Urinary bladder (tissue), 4 donors: ENCODE data around the gene FOXE1. TPM values are rescaled to one million over a fixed set of nuclear protein-coding genes. Genes with fewer than 3 reads are reported as not detected.

Experiments used
- DNase-seq: peaks from one replicate; pipeline ENCODE4 v3.0.0-alpha.2; 2015; ENCODE audit errors: extremely low spot score
- H3K27ac ChIP-seq: one replicate; pipeline ENCODE4 v1.5.1; 2013; ENCODE audit warnings: low read depth, mild to moderate bottlenecking, moderate library complexity
- H3K36me3 ChIP-seq: one replicate; pipeline ENCODE4 v1.6.1; 2013; ENCODE audit warnings: mild to moderate bottlenecking, moderate library complexity; ENCODE audit not compliant: insufficient read depth
- H3K4me1 ChIP-seq: one replicate; pipeline ENCODE4 v1.6.1; 2013; ENCODE audit warnings: mild to moderate bottlenecking, moderate library complexity; ENCODE audit not compliant: insufficient read depth
- H3K4me3 ChIP-seq: one replicate; pipeline ENCODE4 v1.5.1; 2013; ENCODE audit warnings: low read depth, low read length
- WGBS: extraction: QIAGEN DNeasy Blood & Tissue Kit; methylation state at CpG from one replicate; pipeline ENCODE4 v1.1.7; 2013; 5-methylcytosine and 5-hydroxymethylcytosine counted together
- polyA plus RNA-seq: library from polyadenylated mRNA; stranded (reverse); fragments of 200-250 nt; gene quantifications from one replicate; pipeline ENCODE4 v1.2.3, GENCODE V29; 2013
- total RNA-seq: library from RNA; depleted of rRNA; stranded (reverse); fragments of >200 nt; gene quantifications from one replicate; pipeline ENCODE4 v1.2.3, GENCODE V29; 2014
- donor health status: healthy with polysubstance abuse.
- donor health status: healthy.

FOXE1 gene
- total and polyA plus RNA-seq, 2 donors, result not detected

DNA sequence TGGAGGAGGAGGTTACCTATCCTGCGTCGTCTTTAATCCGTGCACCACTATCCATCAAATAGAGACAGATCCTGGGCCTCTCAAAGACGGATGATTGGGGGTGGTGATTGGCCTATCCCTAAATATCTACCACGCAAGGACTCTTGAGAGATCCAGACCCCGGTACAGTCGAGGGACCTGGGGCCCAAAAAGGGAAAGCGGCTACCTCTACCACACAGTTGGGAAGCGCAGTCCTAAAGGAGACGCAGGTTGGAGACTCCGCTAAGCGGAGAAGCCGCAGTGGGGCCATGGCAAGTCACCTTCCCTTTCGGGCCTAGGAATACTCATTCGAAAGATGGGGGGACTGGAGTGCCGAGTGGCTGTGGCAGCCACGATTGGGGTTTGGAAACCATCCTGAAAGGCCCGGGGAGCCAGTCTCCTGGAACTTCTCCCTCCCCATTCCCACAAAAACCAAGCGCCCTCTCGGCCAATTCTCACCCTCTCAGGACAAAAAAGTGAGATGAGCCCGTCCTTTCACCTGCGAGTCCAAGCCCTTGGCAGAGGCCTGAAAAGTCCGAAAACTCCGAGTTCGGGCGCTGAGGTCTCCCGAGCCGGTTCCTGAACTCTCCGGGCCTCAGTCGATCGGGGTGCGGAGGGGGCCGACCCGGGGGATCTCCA, 499 bp upstream of the FOXE1 start:
- Histone ChIP-seq H3K4me1 (no peaks in the 10 kb centered on the region), H3K27ac (no peak overlapping the region)
- WGBS, result 3% methylated on average over 34 of the region's 34 CpGs

GRCh38 chr9:97853844-97854695, 1.0 kb downstream of the FOXE1 start:
- Histone ChIP-seq H3K4me1 (no peaks in the 10 kb centered on the region), H3K27ac (no peak overlapping the region), H3K36me3 (no peaks in the 10 kb centered on the region), H3K4me3 (peak overlapping the region; percentile 51)
- 1% methylated on average over 124 of the region's 125 CpGs for WGBS
- DNase-seq, result no peak

More for the DNA sequence above, 499 bp upstream of the FOXE1 start:
- no peak for DNase-seq
- Histone ChIP-seq H3K4me3 (peak overlapping the region; percentile 51), H3K36me3 (no peaks in the 10 kb centered on the region)

GRCh38 chr9:97854696-97855485, 1.9 kb downstream of the FOXE1 start:
- Histone ChIP-seq H3K36me3 (no peaks in the 10 kb centered on the region), H3K27ac (no peak overlapping the region), H3K4me1 (no peaks in the 10 kb centered on the region), H3K4me3 (peak overlapping the region; percentile 51)
- DNase-seq, result no peak
- 7% methylated on average over 71 of the region's 71 CpGs for WGBS

GRCh38 chr9:97855486-97855875, 2.5 kb downstream of the FOXE1 start:
- 12% methylated on average over 8 of the region's 8 CpGs for WGBS
- DNase-seq, result no peak
- Histone ChIP-seq H3K4me3 (no peak overlapping the region), H3K36me3 (no peaks in the 10 kb centered on the region), H3K4me1 (no peaks in the 10 kb centered on the region), H3K27ac (no peak overlapping the region)

GRCh38 chr9:97855899-97856298, 2.9 kb downstream of the FOXE1 start:
- no peak for DNase-seq
- no peak overlapping the region for H3K27ac ChIP-seq
- H3K4me3 ChIP-seq, result no peak overlapping the region
- no peaks in the 10 kb centered on the region for H3K36me3 ChIP-seq
- WGBS, result 22% methylated on average over 5 of the region's 5 CpGs
- no peaks in the 10 kb centered on the region for H3K4me1 ChIP-seq

DNA sequence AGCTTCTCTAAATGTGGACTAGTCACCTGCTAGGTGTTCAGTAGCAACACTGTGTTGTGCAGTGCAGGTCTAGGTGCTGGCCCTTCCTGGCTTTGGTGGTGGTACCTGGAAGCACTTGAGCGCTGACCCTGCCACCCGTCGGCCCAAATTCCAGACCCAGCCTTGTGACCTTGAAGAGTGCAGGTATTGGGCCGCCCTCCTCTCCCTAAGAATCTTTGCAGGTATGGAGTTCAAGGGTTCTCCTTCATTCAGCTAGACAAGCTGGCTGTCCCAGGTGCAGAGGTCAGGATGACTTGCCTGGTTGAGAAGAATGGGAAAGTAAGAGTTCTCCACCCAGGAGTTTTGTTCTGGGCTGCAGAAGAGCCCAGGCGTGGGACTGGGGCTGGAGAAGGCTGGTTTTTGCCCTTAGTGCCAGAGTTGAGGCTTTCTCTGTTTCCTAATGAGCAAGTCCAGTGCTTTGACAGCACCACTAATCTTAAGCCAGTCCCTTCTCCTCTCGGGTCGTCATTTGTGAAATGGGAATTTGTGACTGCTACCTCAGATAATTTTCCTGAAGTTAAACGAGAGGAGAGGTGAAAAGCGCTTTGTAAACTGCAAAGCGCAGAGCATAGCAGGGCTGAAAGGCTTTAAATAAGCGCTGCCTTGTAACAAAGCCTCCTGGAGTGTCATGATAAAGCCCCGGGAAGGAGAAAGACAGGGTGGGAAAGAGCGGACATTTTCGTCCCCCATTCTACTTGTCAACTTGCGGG, 4.0 kb downstream of the FOXE1 start:
- Histone ChIP-seq H3K4me3 (no peak overlapping the region), H3K4me1 (no peaks in the 10 kb centered on the region), H3K27ac (no peak overlapping the region), H3K36me3 (no peaks in the 10 kb centered on the region)
- WGBS, result 11% methylated on average over 15 of the region's 15 CpGs
- DNase-seq, result no peak

DNA sequence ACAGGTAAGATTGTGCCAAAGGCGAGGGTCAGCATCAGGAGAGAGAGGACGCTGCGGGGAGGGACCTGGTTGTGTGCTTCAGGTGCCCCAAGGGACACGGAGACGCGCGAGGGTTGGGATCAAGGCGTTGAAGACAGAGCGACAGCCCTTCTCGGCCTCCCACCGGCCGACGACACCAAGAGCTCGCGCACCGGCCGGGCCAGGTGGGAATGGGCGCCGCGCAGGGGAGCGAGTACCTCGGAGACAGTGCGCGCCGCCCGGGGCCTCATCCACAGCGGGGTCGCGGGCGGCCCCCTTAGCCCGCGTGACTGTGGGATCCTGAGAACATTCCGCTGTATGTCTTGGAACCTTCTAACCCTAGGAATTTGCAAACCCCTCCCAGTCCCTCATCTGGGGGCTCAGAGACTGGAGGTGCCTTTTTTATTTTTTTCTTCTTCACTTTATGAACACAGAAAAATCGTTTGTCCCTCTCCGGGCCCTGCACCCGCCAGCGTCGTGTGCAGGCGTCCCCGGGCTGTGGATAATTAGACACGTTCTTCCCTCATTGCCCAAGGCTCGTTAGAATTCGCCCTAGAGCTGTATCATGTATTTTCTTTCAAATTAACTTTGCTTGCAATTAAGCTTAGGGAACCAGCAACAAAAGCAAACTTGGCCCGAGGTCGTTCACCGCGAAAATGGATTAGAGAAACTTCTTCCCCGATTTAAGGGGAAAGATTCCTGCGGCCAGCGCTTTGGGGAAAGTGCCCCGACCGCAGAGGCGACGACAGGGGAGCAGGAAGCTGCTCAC, 4.8 kb downstream of the FOXE1 start:
- 5% methylated on average over 54 of the region's 54 CpGs for WGBS
- DNase-seq, result no peak
- Histone ChIP-seq H3K36me3 (no peaks in the 10 kb centered on the region), H3K4me1 (no peaks in the 10 kb centered on the region), H3K27ac (no peak overlapping the region), H3K4me3 (no peak overlapping the region)

- Histone ChIP-seq H3K27ac (no peak overlapping the region), H3K4me3 (no peak overlapping the region), H3K36me3 (no peaks in the 10 kb centered on the region), H3K4me1 (no peaks in the 10 kb centered on the region)
- no peak for DNase-seq
- 9% methylated on average over 6 of the region's 6 CpGs for WGBS
Measured at GRCh38 chr9:97858393-97858713, 5.3 kb downstream of the FOXE1 start.

DNA sequence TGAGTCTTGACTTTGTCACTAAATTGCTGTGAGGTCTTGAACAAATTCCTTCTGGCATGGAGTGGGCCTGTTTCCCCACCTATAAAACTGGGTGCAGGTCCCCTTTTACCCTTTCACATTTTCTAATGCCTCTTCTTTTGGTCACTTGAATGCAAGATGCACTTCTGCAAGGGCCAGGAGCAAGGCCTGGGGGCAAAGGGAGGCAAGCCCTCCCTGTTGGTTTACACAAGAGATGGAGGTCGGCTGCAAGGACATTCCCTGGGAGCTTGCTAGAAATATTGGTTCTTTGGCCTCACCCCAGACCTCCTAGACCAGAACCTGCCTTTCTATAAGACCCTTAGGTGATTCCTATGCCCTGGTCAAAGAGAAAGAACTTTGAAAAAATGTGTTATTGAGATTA, 5.8 kb downstream of the FOXE1 start:
- DNase-seq, result no peak
- no peaks in the 10 kb centered on the region for H3K36me3 ChIP-seq
- WGBS, result 29% methylated on average over 1 of the region's 1 CpG
- H3K4me3 ChIP-seq, result no peak overlapping the region
- H3K27ac ChIP-seq, result no peak overlapping the region
- H3K4me1 ChIP-seq, result no peaks in the 10 kb centered on the region

GRCh38 chr9:97859346-97859745, 6.3 kb downstream of the FOXE1 start:
- 41% methylated on average over 2 of the region's 2 CpGs for WGBS

GRCh38 chr9:97860451-97861147, 7.6 kb downstream of the FOXE1 start:
- no peak for DNase-seq
- Histone ChIP-seq H3K27ac (no peak overlapping the region), H3K36me3 (no peaks in the 10 kb centered on the region), H3K4me1 (no peaks in the 10 kb centered on the region), H3K4me3 (no peak overlapping the region)
- 38% methylated on average over 10 of the region's 10 CpGs for WGBS

More at GRCh38 chr9:97859346-97859745, 6.3 kb downstream of the FOXE1 start:
- Histone ChIP-seq H3K27ac (no peak overlapping the region), H3K36me3 (no peaks in the 10 kb centered on the region), H3K4me1 (no peaks in the 10 kb centered on the region), H3K4me3 (no peak overlapping the region)
- no peak for DNase-seq

DNA sequence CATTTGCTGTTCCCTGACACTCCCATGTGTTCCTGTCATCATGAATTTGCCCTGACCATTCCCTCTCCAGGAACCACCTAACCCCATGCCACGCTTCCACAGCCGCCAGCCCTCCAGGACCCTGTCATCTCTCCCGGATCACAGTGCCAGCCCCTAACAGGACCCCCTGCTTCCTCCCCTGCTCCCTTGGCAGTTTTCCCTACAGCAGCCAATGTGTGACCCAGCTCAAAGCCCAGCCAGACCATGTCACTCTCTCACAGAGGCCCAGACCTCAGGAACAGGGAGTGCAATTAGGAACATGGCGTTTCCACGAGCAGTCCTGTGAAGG, 8.1 kb downstream of the FOXE1 start:
- no peak for DNase-seq
- Histone ChIP-seq H3K4me1 (no peaks in the 10 kb centered on the region), H3K4me3 (no peak overlapping the region), H3K36me3 (no peaks in the 10 kb centered on the region), H3K27ac (no peak overlapping the region)
- WGBS, result 70% methylated on average over 5 of the region's 5 CpGs
